Adrenal gland (tissue), 12 donors: ENCODE results near the gene HSP90B1. TPM values are rescaled to one million over a fixed set of nuclear protein-coding genes. Genes with fewer than 3 reads are reported as not detected.
A peak's percentile ranks its signal among the peaks of the same experiment; 100 is the strongest.

ENCODE experiments used
- DNase-seq, 7 donors: peaks; one replicate each; pipeline ENCODE4 v3.0.0-alpha.2; 2019 to 2020
- H3K27ac ChIP-seq, 5 donors: fragments of 200-600 bp; sonication (generic) in 4 of 5; 1 replicate in 3 of 5; 2 replicates in 2 of 5; pipeline versions ENCODE4 v1.5.1 to v1.8.0; 2016 to 2020; ENCODE audit warnings: mild to moderate bottlenecking in 1 of 5
- H3K27me3 ChIP-seq: fragments of 200-600 bp; 2 replicates; pipeline ENCODE4 v1.8.0; 2021
- H3K36me3 ChIP-seq, 2 donors: fragments of 200-600 bp; replicated peaks in 1 of 2; 1 replicate in 1 of 2; 2 replicates in 1 of 2; pipeline versions ENCODE4 v1.5.1 to v1.8.0; 2018 to 2022
- H3K4me1 ChIP-seq, 2 donors: fragments of 200-600 bp; replicated peaks in 1 of 2; 1 replicate in 1 of 2; 2 replicates in 1 of 2; pipeline versions ENCODE4 v1.5.1 to v1.8.0; 2018 to 2021
- H3K4me3 ChIP-seq, 4 donors: fragments of 200-600 bp; sonication (generic) in 3 of 4; one replicate each; pipeline ENCODE4 v1.5.1; 2016 to 2018
- H3K9me3 ChIP-seq, 3 donors: fragments of 200-600 bp; sonication (generic) in 1 of 3; replicated peaks in 1 of 3; 1 replicate in 2 of 3; 2 replicates in 1 of 3; pipeline versions ENCODE4 v1.5.1 to v1.8.0; 2016 to 2021
- CTCF ChIP-seq, 6 experiments: fragments of 450-650 bp in 4 of 6; fragments of 200-600 bp in 2 of 6; sonication (generic) in 1 of 6; IDR thresholded peaks; 1 replicate in 5 of 6; 2 replicates in 1 of 6; pipeline versions ENCODE4 v1.5.1 to v1.8.0; 2016 to 2021; ENCODE audit warnings: antibody characterized with exemption in 6 of 6, mild to moderate bottlenecking in 2 of 6, moderate library complexity in 1 of 6
- POLR2A ChIP-seq, 2 donors: fragments of 450-650 bp; IDR thresholded peaks; one replicate each; pipeline ENCODE4 v1.6.1; 2017; ENCODE audit warnings: antibody characterized with exemption in 2 of 2, mild to moderate bottlenecking in 2 of 2, moderate library complexity in 1 of 2
- WGBS, 4 donors: extraction: QIAGEN DNeasy Blood & Tissue Kit in 2 of 4; methylation state at CpG; one replicate each; pipeline versions ENCODE4 v1.1.5 to v1.1.7; 2013 to 2017; 5-methylcytosine and 5-hydroxymethylcytosine counted together
- intact Hi-C, 2 donors: fragments of 100-400 bp; cut with DNase I; formaldehyde crosslinking; loops; one replicate each; pipeline versions ENCODE4 v1.14.1 to v1.15.0; 2022 to 2023
- polyA plus RNA-seq, 3 donors: library from polyadenylated mRNA; stranded (reverse); fragments of 200-250 nt in 2 of 3; fragments of 350-450 nt in 1 of 3; fragmentation: Illumina TruSeq in 1 of 3; extraction: RNeasy Lipid Tissue Mini Kit (QIAGEN cat#74804) in 1 of 3; gene quantifications; one replicate each; pipeline ENCODE4 v1.2.3, GENCODE V29; 2013 to 2014
- total RNA-seq, 9 donors: library from RNA; depleted of rRNA in 4 of 9; stranded (reverse); fragments of >200 nt in 4 of 9; fragments of 120-200 nt in 1 of 9; fragmentation: NEBNext Ultra II Directional in 1 of 9; extraction: Animal tissue kit (Norgen Biotek cat#: 25700) in 1 of 9; gene quantifications; one replicate each; pipeline versions ENCODE4 v1.1.0 to v1.2.4, GENCODE V29; 2013 to 2023
- donor health status: healthy with polysubstance abuse.
- donor health status: Bipolar disorder and iron deficiency.
- donor health status: DM: yes; HTN: yes; CAD: no.
- donor health status: DM: no; HTN: no; CAD: no.
- donor health status: DM: no; HTN: no; CAD: no.
- donor health status: DM: yes; HTN: yes; CAD: no.

The HSP90B1 gene
- total and polyA plus RNA-seq, 12 donors = 241 to 1,629 (median 530) TPM

GRCh38 chr12:103958621-103959020 lies 28.4 kb downstream of the HSP90B1 start:
- no peak for DNase-seq
- 34 to 60% (median 49%) methylated on average over 1 of the region's 1 CpG for WGBS, 4 donors
- intact Hi-C loops = no loop called here
- Histone ChIP-seq H3K4me3 (no peak overlapping the region), H3K9me3 (no peaks in the 10 kb centered on the region), H3K27me3 (no peaks in the 10 kb centered on the region), H3K4me1 (peaks cover 17 to 42% of the 10 kb centered on the region in 2 donors), H3K36me3 (peaks cover 0 to under 1% of the 10 kb centered on the region in 2 donors), H3K27ac (no peak overlapping the region)
- TF ChIP-seq CTCF (IDR thresholded peaks at IDR 0.05) = no peak
- TF ChIP-seq POLR2A (IDR thresholded peaks at IDR 0.05) = no peak

DNA sequence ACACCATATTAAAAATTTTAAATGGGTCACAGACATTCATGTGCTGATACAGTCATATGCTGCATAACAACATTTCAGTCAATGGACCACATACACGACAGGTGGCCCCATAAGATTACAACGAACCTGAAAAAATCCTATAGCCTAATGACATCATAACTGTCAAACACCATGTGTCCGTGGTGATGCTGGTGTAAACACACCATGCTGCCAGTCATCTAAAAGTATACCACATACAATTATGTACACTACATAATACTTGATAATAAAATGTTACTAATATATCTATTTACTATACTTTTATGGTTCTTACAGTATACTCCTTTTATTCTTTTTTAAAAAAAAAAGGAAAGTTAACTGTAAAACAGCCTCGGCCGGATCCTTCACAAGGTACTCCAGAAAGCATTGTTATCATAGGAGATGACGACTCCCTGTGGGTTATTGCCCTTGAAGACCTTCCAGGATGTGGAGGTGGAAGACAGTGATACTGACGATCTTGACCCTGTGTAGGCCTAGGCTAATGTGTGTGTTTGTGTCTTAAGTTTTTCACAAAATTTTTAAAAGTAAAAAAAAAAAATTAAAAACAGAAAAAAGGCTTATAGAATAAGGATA lies 30.5 kb downstream of the HSP90B1 start:
- DNase-seq = no peak
- H3K9me3 ChIP-seq = no peaks in the 10 kb centered on the region
- intact Hi-C loops = no loop called here
- peaks cover 23 to 47% of the 10 kb centered on the region in 2 donors for H3K4me1 ChIP-seq
- 47 to 55% (median 49%) methylated on average over 7 of the region's 7 CpGs for WGBS, 4 donors
- TF ChIP-seq POLR2A (IDR thresholded peaks at IDR 0.05) (no peak), CTCF (IDR thresholded peaks at IDR 0.05) (no peak)
- no peaks in the 10 kb centered on the region for H3K27me3 ChIP-seq
- no peak overlapping the region for H3K4me3 ChIP-seq
- H3K36me3 ChIP-seq = no peaks in the 10 kb centered on the region
- no peak overlapping the region for H3K27ac ChIP-seq

GRCh38 chr12:103962493-103962892 lies 32.3 kb downstream of the HSP90B1 start:
- peaks cover 20 to 49% of the 10 kb centered on the region in 2 donors for H3K4me1 ChIP-seq
- H3K4me3 ChIP-seq = no peak overlapping the region
- DNase-seq = no peak
- no peaks in the 10 kb centered on the region for H3K27me3 ChIP-seq
- no peaks in the 10 kb centered on the region for H3K36me3 ChIP-seq
- TF ChIP-seq POLR2A (IDR thresholded peaks at IDR 0.05) (no peak), CTCF (IDR thresholded peaks at IDR 0.05) (no peak)
- 38 to 54% (median 43%) methylated on average over 1 of the region's 1 CpG for WGBS, 4 donors
- no peak overlapping the region for H3K27ac ChIP-seq
- no peaks in the 10 kb centered on the region for H3K9me3 ChIP-seq
- intact Hi-C loops = no loop called here

DNA sequence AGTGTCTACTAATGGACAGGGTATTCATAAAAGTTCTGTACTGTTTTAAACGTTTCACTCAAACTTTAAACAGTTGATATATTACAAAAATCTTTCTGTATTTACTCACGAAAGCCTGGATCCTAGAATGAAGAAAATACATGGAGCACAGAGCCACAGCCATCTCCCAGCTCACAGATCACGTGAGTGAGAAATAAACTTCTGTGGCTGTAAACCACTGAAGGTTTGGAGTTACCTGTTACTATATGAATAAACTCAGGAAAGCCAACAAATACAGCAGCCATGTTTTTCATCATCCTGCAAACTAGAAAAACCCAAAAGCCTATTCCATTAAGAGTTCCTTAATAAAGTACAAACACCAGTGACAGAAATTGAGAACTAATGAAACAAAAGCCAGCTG lies 34.6 kb downstream of the HSP90B1 start:
- H3K4me1 ChIP-seq = peaks cover 29 to 66% of the 10 kb centered on the region in 2 donors
- H3K9me3 ChIP-seq = no peaks in the 10 kb centered on the region
- no peaks in the 10 kb centered on the region for H3K36me3 ChIP-seq
- intact Hi-C loops = no loop called here
- peak overlapping the region; percentile 80 to 94 (median 85) for H3K4me3 ChIP-seq
- WGBS, 4 donors = 15 to 26% (median 21%) methylated on average over 3 of the region's 3 CpGs
- DNase-seq = no peak
- peak overlapping the region in 4 of 5 donors; percentile 95 to 99 (median 96) for H3K27ac ChIP-seq
- H3K27me3 ChIP-seq = no peaks in the 10 kb centered on the region
- no peak for TF ChIP-seq POLR2A (IDR thresholded peaks at IDR 0.05)
- no peak for TF ChIP-seq CTCF (IDR thresholded peaks at IDR 0.05)
